Ishikawa (cell line): ENCODE measurements around the gene EPHB1.

Source experiments
- CEBPB ChIP-seq: IDR thresholded peaks from 2 replicates; pipeline ENCODE4 v1.6.1; 2012
- CREB1 ChIP-seq: IDR thresholded peaks from 2 replicates; pipeline ENCODE4 v1.6.1; 2012; ENCODE audit warnings: low read depth
- EGR1 ChIP-seq: IDR thresholded peaks from 2 replicates; pipeline ENCODE4 v1.6.1; 2012
- EP300 ChIP-seq: IDR thresholded peaks from 2 replicates; pipeline ENCODE4 v1.6.1; 2012; ENCODE audit warnings: borderline replicate concordance
- FOXM1 ChIP-seq: IDR thresholded peaks from 2 replicates; pipeline ENCODE4 v1.6.1; 2012; ENCODE audit warnings: low read depth, borderline replicate concordance
- MAX ChIP-seq: IDR thresholded peaks from 2 replicates; pipeline ENCODE4 v1.6.1; 2012
- NFIC ChIP-seq: IDR thresholded peaks from 2 replicates; pipeline ENCODE4 v1.6.1; 2012
- RAD21 ChIP-seq: IDR thresholded peaks from 2 replicates; pipeline ENCODE4 v1.6.1; 2012; ENCODE audit warnings: low read depth
- REST ChIP-seq: IDR thresholded peaks from 2 replicates; pipeline ENCODE4 v1.6.1; 2012; ENCODE audit warnings: low read depth, mild to moderate bottlenecking
- TAF1 ChIP-seq: IDR thresholded peaks from 2 replicates; pipeline ENCODE4 v1.6.1; 2012; ENCODE audit warnings: low read depth, mild to moderate bottlenecking
- TCF12 ChIP-seq: IDR thresholded peaks from 2 replicates; pipeline ENCODE4 v1.6.1; 2012; ENCODE audit warnings: low read depth
- TEAD4 ChIP-seq: IDR thresholded peaks from 2 replicates; pipeline ENCODE4 v1.6.1; 2012
- USF1 ChIP-seq: IDR thresholded peaks from 2 replicates; pipeline ENCODE4 v1.6.1; 2012
- YY1 ChIP-seq: IDR thresholded peaks from 2 replicates; pipeline ENCODE4 v1.6.1; 2012; ENCODE audit warnings: low read depth
- ZBTB7A ChIP-seq: IDR thresholded peaks from 2 replicates; pipeline ENCODE4 v1.6.1; 2012; ENCODE audit warnings: low read depth

The EPHB1 gene

GRCh38 chr3:134883697-134884385 is 88.8 kb downstream of the EPHB1 start:
- TF ChIP-seq USF1 (no peak), ZBTB7A (no peak), NFIC (no peak), YY1 (no peak), CREB1 (no peak), FOXM1 (no peak), EGR1 (no peak), RAD21 (no peak), CEBPB (no peak), EP300 (no peak), REST (no peak), TEAD4 (no peak), TAF1 (no peak), MAX (no peak), TCF12 (no peak)

- TF ChIP-seq RAD21 = no peak
- no peak for TF ChIP-seq EP300
- no peak for TF ChIP-seq EGR1
- TF ChIP-seq ZBTB7A = no peak
- TF ChIP-seq CREB1 = no peak
- no peak for TF ChIP-seq MAX
- TF ChIP-seq NFIC = no peak
- TF ChIP-seq REST = no peak
- TF ChIP-seq TCF12 = no peak
- TF ChIP-seq USF1 = no peak
- TF ChIP-seq FOXM1 = no peak
- TF ChIP-seq YY1 = no peak
- TF ChIP-seq TAF1 = no peak
- no peak for TF ChIP-seq TEAD4
- TF ChIP-seq CEBPB = no peak
Observed at GRCh38 chr3:134885877-134886621, 91.0 kb downstream of the EPHB1 start.

- TF ChIP-seq EP300 = no peak
- no peak for TF ChIP-seq CEBPB
- TF ChIP-seq MAX = no peak
- TF ChIP-seq FOXM1 = no peak
- no peak for TF ChIP-seq NFIC
- no peak for TF ChIP-seq TCF12
- TF ChIP-seq TEAD4 = no peak
- TF ChIP-seq EGR1 = no peak
- TF ChIP-seq RAD21 = no peak
Observed at GRCh38 chr3:134886991-134887390, 91.9 kb downstream of the EPHB1 start.

GRCh38 chr3:134887536-134887935 is 92.5 kb downstream of the EPHB1 start:
- no peak for TF ChIP-seq TEAD4
- no peak for TF ChIP-seq TCF12
- TF ChIP-seq EP300 = no peak
- TF ChIP-seq REST = no peak
- no peak for TF ChIP-seq EGR1
- TF ChIP-seq TAF1 = no peak
- no peak for TF ChIP-seq USF1
- TF ChIP-seq MAX = no peak
- TF ChIP-seq CREB1 = no peak
- no peak for TF ChIP-seq NFIC
- TF ChIP-seq YY1 = no peak
- no peak for TF ChIP-seq ZBTB7A
